Measurements from ENCODE around the gene LOXL3. TPM values are rescaled to one million over a fixed set of nuclear protein-coding genes. Genes with fewer than 3 reads are reported as not detected.

The LOXL3 gene
- total RNA-seq, 2 experiments from 2014 or later = 0.21 to 0.98 TPM

DNA sequence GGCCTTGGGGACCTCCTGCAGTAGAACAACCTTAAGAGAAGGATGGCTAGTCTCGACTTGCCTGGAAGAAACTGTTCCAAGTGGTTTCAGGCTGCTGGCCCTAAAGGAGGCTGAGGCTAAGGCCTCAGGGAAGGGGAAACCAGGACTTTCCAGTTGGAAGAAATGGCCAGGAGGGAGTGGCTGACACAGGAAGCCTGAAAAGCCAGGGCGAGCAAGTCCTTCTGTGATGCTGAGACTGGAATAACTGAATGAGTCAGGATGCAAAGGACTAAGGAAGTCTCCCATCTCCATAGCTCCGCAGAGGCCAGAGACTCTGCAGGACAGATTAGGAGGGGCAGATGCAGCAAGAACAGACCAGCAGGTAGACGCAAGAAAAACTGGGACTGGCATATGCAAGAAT is 16.6 kb downstream of the LOXL3 start:
- Histone ChIP-seq H3K9me3 (ENCODE audit: low read length) (no peaks in the 10 kb centered on the region), H3K36me3 (ENCODE audit: insufficient read depth, low read length) (peaks cover 14% of the 10 kb centered on the region; the same call in 1 of the 2 replicates), H4K20me1 (ENCODE audit: insufficient read depth, low read length) (no peaks in the 10 kb centered on the region), H3K4me3 (ENCODE audit: low read depth, low read length, poor library complexity, severe bottlenecking) (no peak overlapping the region), H3K4me2 (ENCODE audit: low read length) (no peak overlapping the region), H3K79me2 (ENCODE audit: insufficient read depth, low read depth, low read length) (no peaks in the 10 kb centered on the region), H3K27ac (ENCODE audit: low read depth, low read length, poor library complexity, severe bottlenecking) (no peak overlapping the region), H2AFZ (ENCODE audit: low read length) (no peak overlapping the region), H3K4me1 (ENCODE audit: insufficient read depth, low read length, poor library complexity, severe bottlenecking) (peaks cover under 1% of the 10 kb centered on the region), H3K9me2 (ENCODE audit: insufficient read depth, low read length) (no peaks in the 10 kb centered on the region)
- BruUV-seq (replicated peaks) = no TSS peak
- DNase-seq (ENCODE audit: low spot score) = no peak
- ChIA-PET CTCF (ENCODE audit: unreplicated experiment) (no interaction called here), POLR2A (no interaction called here)
- intact Hi-C loops (cut with micrococcal nuclease; ENCODE audit: unreplicated experiment) = no loop called here
- TF ChIP-seq, protein P1, sequence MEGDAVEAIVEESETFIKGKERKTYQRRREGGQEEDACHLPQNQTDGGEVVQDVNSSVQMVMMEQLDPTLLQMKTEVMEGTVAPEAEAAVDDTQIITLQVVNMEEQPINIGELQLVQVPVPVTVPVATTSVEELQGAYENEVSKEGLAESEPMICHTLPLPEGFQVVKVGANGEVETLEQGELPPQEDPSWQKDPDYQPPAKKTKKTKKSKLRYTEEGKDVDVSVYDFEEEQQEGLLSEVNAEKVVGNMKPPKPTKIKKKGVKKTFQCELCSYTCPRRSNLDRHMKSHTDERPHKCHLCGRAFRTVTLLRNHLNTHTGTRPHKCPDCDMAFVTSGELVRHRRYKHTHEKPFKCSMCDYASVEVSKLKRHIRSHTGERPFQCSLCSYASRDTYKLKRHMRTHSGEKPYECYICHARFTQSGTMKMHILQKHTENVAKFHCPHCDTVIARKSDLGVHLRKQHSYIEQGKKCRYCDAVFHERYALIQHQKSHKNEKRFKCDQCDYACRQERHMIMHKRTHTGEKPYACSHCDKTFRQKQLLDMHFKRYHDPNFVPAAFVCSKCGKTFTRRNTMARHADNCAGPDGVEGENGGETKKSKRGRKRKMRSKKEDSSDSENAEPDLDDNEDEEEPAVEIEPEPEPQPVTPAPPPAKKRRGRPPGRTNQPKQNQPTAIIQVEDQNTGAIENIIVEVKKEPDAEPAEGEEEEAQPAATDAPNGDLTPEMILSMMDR (conservative IDR thresholded peaks at IDR 0.05; ENCODE audit: low read length) = no peak
- no peak for TF ChIP-seq EZH2phosphoT487 (IDR thresholded peaks at IDR 0.05; ENCODE audit: borderline replicate concordance, low read depth, low read length)

DNA sequence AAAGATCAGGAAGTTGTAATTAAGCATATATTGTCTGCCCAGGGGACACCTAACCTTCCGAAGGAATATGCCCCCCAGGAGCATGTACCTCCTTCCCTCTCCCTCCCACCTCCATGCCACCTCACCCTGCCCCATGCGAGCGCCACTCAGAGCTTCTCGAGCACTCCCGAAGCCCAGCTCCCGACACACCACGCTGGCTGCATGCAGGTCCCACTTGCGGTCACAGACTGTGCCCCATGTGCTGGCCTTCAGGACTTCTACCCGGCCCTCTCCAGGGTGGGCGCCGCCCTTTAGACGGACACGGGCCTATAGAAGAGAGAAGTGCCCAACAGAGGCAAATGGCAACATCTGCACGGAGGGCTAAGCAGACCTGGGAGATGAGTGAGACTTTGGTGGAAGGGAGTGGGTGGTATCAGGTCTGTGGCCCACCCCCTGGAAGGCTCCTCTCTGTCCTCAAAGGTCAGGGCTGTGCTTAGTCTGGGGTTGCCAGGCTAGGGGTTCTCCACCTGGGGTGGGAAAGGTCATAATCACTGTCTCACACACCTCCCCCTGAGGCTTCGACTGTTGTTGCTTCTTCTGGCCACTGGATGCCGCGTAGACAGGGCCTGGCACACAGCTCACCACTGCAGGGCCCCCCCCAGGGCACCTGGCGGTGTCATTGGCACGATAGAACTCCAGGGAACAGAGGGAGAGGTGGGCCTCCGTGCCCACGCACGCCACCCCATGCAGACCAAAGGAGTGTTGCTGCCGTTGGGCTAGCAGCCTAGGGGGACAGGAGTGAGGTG is 17.4 kb downstream of the LOXL3 start:
- Histone ChIP-seq H3K4me2 (ENCODE audit: low read length) (no peak overlapping the region), H3K9me3 (ENCODE audit: low read length) (no peaks in the 10 kb centered on the region), H3K4me3 (ENCODE audit: low read depth, low read length, poor library complexity, severe bottlenecking) (no peak overlapping the region), H4K20me1 (ENCODE audit: insufficient read depth, low read length) (no peaks in the 10 kb centered on the region), H3K4me1 (ENCODE audit: insufficient read depth, low read length, poor library complexity, severe bottlenecking) (peaks cover 9% of the 10 kb centered on the region), H3K79me2 (ENCODE audit: insufficient read depth, low read depth, low read length) (peaks cover under 1% of the 10 kb centered on the region; the same call in 1 of the 2 replicates), H3K27ac (ENCODE audit: low read depth, low read length, poor library complexity, severe bottlenecking) (no peak overlapping the region), H2AFZ (ENCODE audit: low read length) (no peak overlapping the region), H3K36me3 (ENCODE audit: insufficient read depth, low read length) (peaks cover 22% of the 10 kb centered on the region; the same call in 1 of the 2 replicates), H3K9me2 (ENCODE audit: insufficient read depth, low read length) (no peaks in the 10 kb centered on the region)
- no peak for TF ChIP-seq EZH2phosphoT487 (IDR thresholded peaks at IDR 0.05; ENCODE audit: borderline replicate concordance, low read depth, low read length)
- TF ChIP-seq, protein P1 (conservative IDR thresholded peaks at IDR 0.05; ENCODE audit: low read length) = no peak; the same call in 1 of the 2 replicates
- POLR2A ChIA-PET = no interaction called here
- CTCF ChIA-PET (ENCODE audit: unreplicated experiment) = no interaction called here
- no TSS peak for BruUV-seq (replicated peaks)
- DNase-seq (ENCODE audit: low spot score) = no peak
- intact Hi-C loops (cut with micrococcal nuclease; ENCODE audit: unreplicated experiment) = no loop called here

DNA sequence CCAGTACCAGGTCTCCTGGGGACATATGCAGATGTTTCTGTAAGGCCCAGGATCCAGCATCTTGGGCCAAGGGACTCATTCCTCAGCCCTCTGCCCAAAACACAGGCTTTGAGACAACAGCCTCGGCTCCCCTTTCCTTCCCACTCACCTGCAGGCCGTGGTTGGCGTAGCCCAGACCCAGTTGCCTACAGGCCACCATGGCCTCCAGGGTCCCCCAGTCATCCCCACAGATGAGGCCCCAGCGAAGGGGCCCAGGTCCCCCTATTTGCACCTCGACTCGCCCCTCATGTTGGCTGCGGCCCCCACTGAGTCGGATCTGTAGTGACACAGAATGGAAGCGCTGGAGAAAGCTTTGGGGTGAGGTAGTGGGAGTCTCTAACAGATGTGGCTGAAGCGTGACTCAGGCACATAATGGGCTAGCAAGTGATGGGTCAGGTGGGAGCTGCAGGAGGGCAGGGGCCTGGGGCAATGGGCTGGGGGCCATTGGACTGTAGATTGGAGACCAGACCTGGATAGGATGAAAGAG is 18.2 kb downstream of the LOXL3 start:
- Histone ChIP-seq H3K4me1 (ENCODE audit: insufficient read depth, low read length, poor library complexity, severe bottlenecking) (peaks cover 16% of the 10 kb centered on the region), H3K4me3 (ENCODE audit: low read depth, low read length, poor library complexity, severe bottlenecking) (no peak overlapping the region), H3K27ac (ENCODE audit: low read depth, low read length, poor library complexity, severe bottlenecking) (no peak overlapping the region), H3K9me2 (ENCODE audit: insufficient read depth, low read length) (no peaks in the 10 kb centered on the region), H3K36me3 (ENCODE audit: insufficient read depth, low read length) (peaks cover 27% of the 10 kb centered on the region; the same call in 1 of the 2 replicates), H3K9me3 (ENCODE audit: low read length) (no peaks in the 10 kb centered on the region), H4K20me1 (ENCODE audit: insufficient read depth, low read length) (no peaks in the 10 kb centered on the region), H3K79me2 (ENCODE audit: insufficient read depth, low read depth, low read length) (peaks cover 9% of the 10 kb centered on the region; the same call in 1 of the 2 replicates), H3K4me2 (ENCODE audit: low read length) (no peak overlapping the region), H2AFZ (ENCODE audit: low read length) (no peak overlapping the region)
- ChIA-PET CTCF (ENCODE audit: unreplicated experiment) (no interaction called here), POLR2A (no interaction called here)
- intact Hi-C loops (cut with micrococcal nuclease; ENCODE audit: unreplicated experiment) = no loop called here
- no peak for TF ChIP-seq EZH2phosphoT487 (IDR thresholded peaks at IDR 0.05; ENCODE audit: borderline replicate concordance, low read depth, low read length)
- TF ChIP-seq, protein P1 (conservative IDR thresholded peaks at IDR 0.05; ENCODE audit: low read length) = no peak
- no TSS peak for BruUV-seq (replicated peaks)
- DNase-seq (ENCODE audit: low spot score) = no peak
